GM18858 (cell line): ENCODE measurements around the gene EHD1.
A peak's percentile ranks its signal among the peaks of the same experiment; 100 is the strongest.
"Not testable (repeated sequence)": the region's sequence is repeated elsewhere in the genome, so short reads cannot be mapped to it uniquely, and the experiment has no call there.

Source experiments
- ATAC-seq: cut with Tn5 transposase; IDR thresholded peaks from one replicate; pipeline ENCODE4 v1.9.1; 2021; ENCODE audit not compliant: unreplicated experiment

Gene EHD1

GRCh38 chr11:64859542-64860414 lies 18.6 kb downstream of the EHD1 start:
- ATAC-seq = peak; percentile 72

- ATAC-seq = no peak
Measured at GRCh38 chr11:64858467-64859263, 19.8 kb downstream of the EHD1 start.

- no peak for ATAC-seq
Measured at GRCh38 chr11:64857485-64857884, 20.9 kb downstream of the EHD1 start.

- no peak for ATAC-seq
Measured at GRCh38 chr11:64856382-64857227, 21.8 kb downstream of the EHD1 start.

GRCh38 chr11:64855596-64856304 lies 22.7 kb downstream of the EHD1 start:
- ATAC-seq = no peak

- no peak for ATAC-seq
Measured at GRCh38 chr11:64854534-64855502, 23.6 kb downstream of the EHD1 start.

- ATAC-seq = no peak
Measured at GRCh38 chr11:64854157-64854533, 24.3 kb downstream of the EHD1 start.

GRCh38 chr11:64853709-64854108 lies 24.7 kb downstream of the EHD1 start:
- no peak for ATAC-seq

- ATAC-seq = no peak
Measured at GRCh38 chr11:64852804-64853509, 25.5 kb downstream of the EHD1 start.

- ATAC-seq = no peak
Measured at GRCh38 chr11:64851831-64852351, 26.5 kb downstream of the EHD1 start.

- peak; percentile 49 for ATAC-seq
Measured at GRCh38 chr11:64850979-64851567, 27.3 kb downstream of the EHD1 start.

- ATAC-seq = no peak
Measured at GRCh38 chr11:64849598-64850356, 28.6 kb downstream of the EHD1 start.

- no peak for ATAC-seq
Measured at GRCh38 chr11:64848826-64849597, 29.4 kb downstream of the EHD1 start.

- no peak for ATAC-seq
Measured at GRCh38 chr11:64848214-64848825, 30.1 kb downstream of the EHD1 start.

GRCh38 chr11:64846998-64847666 lies 31.3 kb downstream of the EHD1 start:
- no peak for ATAC-seq

GRCh38 chr11:64845776-64846129 lies 32.7 kb downstream of the EHD1 start:
- not testable (repeated sequence) for ATAC-seq
